GM21390 (cell line): Measurements from ENCODE around the gene TPT1.
"Not testable (repeated sequence)": the region's sequence is repeated elsewhere in the genome, so short reads cannot be mapped to it uniquely, and the experiment has no call there.

ENCODE experiments used
- ATAC-seq: cut with Tn5 transposase; IDR thresholded peaks from one replicate; pipeline ENCODE4 v1.9.1; 2021; ENCODE audit not compliant: unreplicated experiment

Gene TPT1

GRCh38 chr13:45306966-45307365 is 34.0 kb downstream of the TPT1 start:
- no peak for ATAC-seq

GRCh38 chr13:45305079-45305478 is 35.9 kb downstream of the TPT1 start:
- ATAC-seq = no peak

- ATAC-seq = no peak
Observed at GRCh38 chr13:45303866-45304265, 37.1 kb downstream of the TPT1 start.

- ATAC-seq = no peak
Observed at GRCh38 chr13:45303026-45303425, 38.0 kb downstream of the TPT1 start.

GRCh38 chr13:45302507-45302906 is 38.5 kb downstream of the TPT1 start:
- ATAC-seq = no peak

- ATAC-seq = no peak
Observed at GRCh38 chr13:45301263-45301662, 39.7 kb downstream of the TPT1 start.

GRCh38 chr13:45300190-45300985 is 40.6 kb downstream of the TPT1 start:
- ATAC-seq = no peak

GRCh38 chr13:45299194-45299593 is 41.8 kb downstream of the TPT1 start:
- ATAC-seq = no peak

GRCh38 chr13:45298550-45298949 is 42.4 kb downstream of the TPT1 start:
- not testable (repeated sequence) for ATAC-seq

- no peak for ATAC-seq
Observed at GRCh38 chr13:45298206-45298505, 42.8 kb downstream of the TPT1 start.

GRCh38 chr13:45297456-45298205 is 43.4 kb downstream of the TPT1 start:
- ATAC-seq = no peak

GRCh38 chr13:45296259-45296658 is 44.7 kb downstream of the TPT1 start:
- no peak for ATAC-seq

GRCh38 chr13:45295536-45295935 is 45.4 kb downstream of the TPT1 start:
- no peak for ATAC-seq

GRCh38 chr13:45292176-45292575 is 48.8 kb downstream of the TPT1 start:
- no peak for ATAC-seq

GRCh38 chr13:45289936-45290563 is 50.9 kb downstream of the TPT1 start:
- no peak for ATAC-seq
